ENCODE measurements around the gene MCAM.
A peak's percentile ranks its signal among the peaks of the same experiment; 100 is the strongest.

The MCAM gene

GRCh38 chr11:119284344-119285157, 32.4 kb downstream of the MCAM start:
- no peak overlapping the region for H3K4me3 ChIP-seq (ENCODE audit: low read depth, low read length)
- no peak for DNase-seq (ENCODE audit: low read depth, low spot score)
- POLR2A ChIA-PET = interaction anchor here (0.7 kb wide), 1 partner anchor 10 kb away, joined by 3 read pairs; no protein-coding TSS in a partner anchor
- TF ChIP-seq, protein P1, sequence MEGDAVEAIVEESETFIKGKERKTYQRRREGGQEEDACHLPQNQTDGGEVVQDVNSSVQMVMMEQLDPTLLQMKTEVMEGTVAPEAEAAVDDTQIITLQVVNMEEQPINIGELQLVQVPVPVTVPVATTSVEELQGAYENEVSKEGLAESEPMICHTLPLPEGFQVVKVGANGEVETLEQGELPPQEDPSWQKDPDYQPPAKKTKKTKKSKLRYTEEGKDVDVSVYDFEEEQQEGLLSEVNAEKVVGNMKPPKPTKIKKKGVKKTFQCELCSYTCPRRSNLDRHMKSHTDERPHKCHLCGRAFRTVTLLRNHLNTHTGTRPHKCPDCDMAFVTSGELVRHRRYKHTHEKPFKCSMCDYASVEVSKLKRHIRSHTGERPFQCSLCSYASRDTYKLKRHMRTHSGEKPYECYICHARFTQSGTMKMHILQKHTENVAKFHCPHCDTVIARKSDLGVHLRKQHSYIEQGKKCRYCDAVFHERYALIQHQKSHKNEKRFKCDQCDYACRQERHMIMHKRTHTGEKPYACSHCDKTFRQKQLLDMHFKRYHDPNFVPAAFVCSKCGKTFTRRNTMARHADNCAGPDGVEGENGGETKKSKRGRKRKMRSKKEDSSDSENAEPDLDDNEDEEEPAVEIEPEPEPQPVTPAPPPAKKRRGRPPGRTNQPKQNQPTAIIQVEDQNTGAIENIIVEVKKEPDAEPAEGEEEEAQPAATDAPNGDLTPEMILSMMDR (IDR thresholded peaks at IDR 0.05; ENCODE audit: insufficient read depth, low read length, missing control alignments) = peak; percentile 31
- CTCF ChIA-PET = interaction anchor here (0.6 to 2.8 kb wide), 33 partner anchors 9 to 190 kb away, joined by 3 to 34 read pairs (median 4); partner anchors contain the start of genes CBL and NLRX1

GRCh38 chr11:119282495-119282894, 34.4 kb downstream of the MCAM start:
- TF ChIP-seq, protein P1 (IDR thresholded peaks at IDR 0.05; ENCODE audit: insufficient read depth, low read length, missing control alignments) = no peak
- ChIA-PET POLR2A (no interaction called here), CTCF (interaction anchor here (0.9 to 2.8 kb wide), 7 partner anchors 16 to 193 kb away, joined by 3 to 34 read pairs (median 5); partner anchors contain the start of genes CBL and NLRX1)
- DNase-seq (ENCODE audit: low read depth, low spot score) = no peak
- no peak overlapping the region for H3K4me3 ChIP-seq (ENCODE audit: low read depth, low read length)

- TF ChIP-seq, protein P1 (IDR thresholded peaks at IDR 0.05; ENCODE audit: insufficient read depth, low read length, missing control alignments) = no peak
- CTCF ChIA-PET = interaction anchor here (0.8 to 2.8 kb wide), 8 partner anchors 10 to 81 kb away, joined by 3 to 15 read pairs (median 6); partner anchors contain the start of gene CBL
- POLR2A ChIA-PET = no interaction called here
- H3K4me3 ChIP-seq (ENCODE audit: low read depth, low read length) = no peak overlapping the region
- no peak for DNase-seq (ENCODE audit: low read depth, low spot score)
Observed at GRCh38 chr11:119277660-119278059, 39.3 kb downstream of the MCAM start.

DNA sequence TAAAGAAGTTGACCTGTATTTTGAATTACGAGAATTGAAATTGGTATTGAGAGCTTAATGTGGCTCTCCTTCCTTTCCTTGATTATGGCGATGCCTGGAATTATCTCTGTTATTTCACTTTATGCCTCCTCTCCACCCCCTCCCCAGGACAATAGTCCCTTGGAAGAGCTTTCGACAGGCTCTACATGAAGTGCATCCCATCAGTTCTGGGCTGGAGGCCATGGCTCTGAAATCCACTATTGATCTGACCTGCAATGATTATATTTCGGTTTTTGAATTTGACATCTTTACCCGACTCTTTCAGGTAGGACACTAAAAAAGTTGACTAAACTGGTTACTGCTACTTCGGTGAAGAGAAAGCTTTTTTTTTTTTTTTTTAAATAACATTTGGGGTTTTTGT, 43.2 kb downstream of the MCAM start:
- TF ChIP-seq, protein P1 (IDR thresholded peaks at IDR 0.05; ENCODE audit: insufficient read depth, low read length, missing control alignments) = no peak
- DNase-seq (ENCODE audit: low read depth, low spot score) = no peak
- no peak overlapping the region for H3K4me3 ChIP-seq (ENCODE audit: low read depth, low read length)
- CTCF ChIA-PET = interaction anchor here (0.7 to 2.7 kb wide), 8 partner anchors 10 to 105 kb away, joined by 3 to 12 read pairs (median 4); partner anchors contain the start of gene CBL
- POLR2A ChIA-PET = no interaction called here

DNA sequence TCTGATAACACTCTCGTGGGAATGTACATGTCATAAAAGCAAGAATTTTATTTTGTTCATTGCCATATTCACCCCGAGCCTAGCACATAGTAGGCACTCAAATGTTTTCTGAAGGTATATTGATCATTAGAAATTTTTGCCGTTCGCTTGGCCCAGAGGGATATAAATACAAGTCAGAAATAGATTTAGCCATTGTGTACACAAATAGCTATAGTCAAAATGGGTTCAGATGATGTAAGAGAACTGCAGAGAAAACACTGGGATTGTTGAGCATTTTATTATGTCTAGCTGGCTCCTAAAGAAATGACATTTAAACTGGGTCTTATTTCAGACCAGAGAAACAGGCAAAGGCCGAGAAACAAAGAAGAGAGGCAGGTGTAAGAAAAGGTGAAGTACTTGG, 49.3 kb downstream of the MCAM start:
- TF ChIP-seq, protein P1 (IDR thresholded peaks at IDR 0.05; ENCODE audit: insufficient read depth, low read length, missing control alignments) = no peak
- no peak for DNase-seq (ENCODE audit: low read depth, low spot score)
- CTCF ChIA-PET = interaction anchor here (1.8 to 2.5 kb wide), 3 partner anchors 7 to 54 kb away, joined by 4 to 14 read pairs (median 6); no protein-coding TSS in a partner anchor
- POLR2A ChIA-PET = no interaction called here
- H3K4me3 ChIP-seq (ENCODE audit: low read depth, low read length) = no peak overlapping the region

Measured in AG04449 (cell line).